DLD1 (cell line): ENCODE results near the gene SLCO3A1.

Experiments
- in situ Hi-C: cut with HindIII; loops from 2 replicates; pipeline ENCODE4 v1.10.0; 2017; ENCODE audit warnings: low sequenced_read_pairs

SLCO3A1 gene

GRCh38 chr15:92146511-92147150 is 293.1 kb downstream of the SLCO3A1 start:
- in situ Hi-C loops, result no loop called here

- in situ Hi-C loops, result no loop called here
These were observed 295.5 kb downstream of the SLCO3A1 start for GRCh38 chr15:92149029-92149428.

GRCh38 chr15:92149465-92149864 is 296.0 kb downstream of the SLCO3A1 start:
- in situ Hi-C loops, result no loop called here

- in situ Hi-C loops, result no loop called here
These were observed 297.7 kb downstream of the SLCO3A1 start for GRCh38 chr15:92151168-92151567.

GRCh38 chr15:92151741-92152140 is 298.2 kb downstream of the SLCO3A1 start:
- in situ Hi-C loops, result no loop called here

GRCh38 chr15:92152983-92153382 is 299.5 kb downstream of the SLCO3A1 start:
- in situ Hi-C loops, result no loop called here

GRCh38 chr15:92153620-92154019 is 300.1 kb downstream of the SLCO3A1 start:
- in situ Hi-C loops, result no loop called here

GRCh38 chr15:92155934-92156333 is 302.4 kb downstream of the SLCO3A1 start:
- in situ Hi-C loops, result no loop called here

GRCh38 chr15:92157666-92158298 is 304.3 kb downstream of the SLCO3A1 start:
- in situ Hi-C loops, result no loop called here

GRCh38 chr15:92158426-92158825 is 304.9 kb downstream of the SLCO3A1 start:
- in situ Hi-C loops, result no loop called here

GRCh38 chr15:92159481-92159880 is 306.0 kb downstream of the SLCO3A1 start:
- in situ Hi-C loops, result no loop called here

- in situ Hi-C loops, result no loop called here
These were observed 306.7 kb downstream of the SLCO3A1 start for GRCh38 chr15:92159906-92160841.

GRCh38 chr15:92161039-92161670 is 307.6 kb downstream of the SLCO3A1 start:
- in situ Hi-C loops, result no loop called here

GRCh38 chr15:92162657-92163056 is 309.1 kb downstream of the SLCO3A1 start:
- in situ Hi-C loops, result no loop called here

- in situ Hi-C loops, result no loop called here
These were observed 310.1 kb downstream of the SLCO3A1 start for GRCh38 chr15:92163641-92164040.

- in situ Hi-C loops, result no loop called here
These were observed 311.0 kb downstream of the SLCO3A1 start for GRCh38 chr15:92164327-92165000.

- in situ Hi-C loops, result no loop called here
These were observed 311.5 kb downstream of the SLCO3A1 start for GRCh38 chr15:92165001-92165346.

GRCh38 chr15:92166029-92166428 is 312.5 kb downstream of the SLCO3A1 start:
- in situ Hi-C loops, result no loop called here

- in situ Hi-C loops, result no loop called here
These were observed 313.4 kb downstream of the SLCO3A1 start for GRCh38 chr15:92166751-92167405.

- in situ Hi-C loops, result no loop called here
These were observed 313.9 kb downstream of the SLCO3A1 start for GRCh38 chr15:92167451-92167850.
